Loucy (cell line): ENCODE data around the gene ABCC8.

Experiments used
- H2AFZ ChIP-seq: fragments of 200-600 bp; sonication (generic); 2 replicates; pipeline ENCODE4 v1.6.0; 2016; ENCODE audit warnings: antibody characterized with exemption, mild to moderate bottlenecking, low read length, moderate library complexity
- H3F3A ChIP-seq: fragments of 200-600 bp; 2 replicates; pipeline ENCODE4 v1.6.0; 2016; ENCODE audit warnings: antibody characterized with exemption, low read depth, mild to moderate bottlenecking
- H3K27me3 ChIP-seq: fragments of 200-600 bp; sonication (generic); 2 replicates; pipeline ENCODE4 v1.6.1; 2014; ENCODE audit warnings: low read length, mild to moderate bottlenecking; ENCODE audit not compliant: insufficient read depth, poor library complexity, severe bottlenecking
- H3K36me3 ChIP-seq: fragments of 200-600 bp; sonication (generic); 2 replicates; pipeline ENCODE4 v1.6.1; 2016; ENCODE audit warnings: low read length; ENCODE audit not compliant: insufficient read depth
- H3K4me1 ChIP-seq: fragments of 200-600 bp; sonication (generic); 2 replicates; pipeline ENCODE4 v1.5.1; 2014; ENCODE audit warnings: low read length, mild to moderate bottlenecking; ENCODE audit not compliant: insufficient read depth, poor library complexity, severe bottlenecking
- H3K4me2 ChIP-seq: fragments of 200-600 bp; sonication (generic); 2 replicates; pipeline ENCODE4 v1.6.0; 2014; ENCODE audit warnings: antibody characterized with exemption, low read length, low read depth, mild to moderate bottlenecking; ENCODE audit not compliant: poor library complexity, severe bottlenecking
- H3K4me3 ChIP-seq: fragments of 200-600 bp; sonication (generic); 2 replicates; pipeline ENCODE4 v1.5.1; 2014; ENCODE audit warnings: low read length, mild to moderate bottlenecking, mixed read lengths; ENCODE audit not compliant: poor library complexity, severe bottlenecking
- H3K79me2 ChIP-seq: fragments of 200-600 bp; sonication (generic); 2 replicates; pipeline ENCODE4 v1.6.1; 2014; ENCODE audit warnings: low read length; ENCODE audit not compliant: insufficient read depth
- H3K9ac ChIP-seq: fragments of 200-600 bp; sonication (generic); 2 replicates; pipeline ENCODE4 v1.6.0; 2014; ENCODE audit warnings: mild to moderate bottlenecking, low read depth, low read length, moderate library complexity; ENCODE audit not compliant: poor library complexity, severe bottlenecking
- H3K9me2 ChIP-seq: fragments of 200-600 bp; sonication (generic); replicated peaks from 2 replicates; pipeline ENCODE4 v1.6.1; 2016; ENCODE audit warnings: low read depth, low read length, mixed read lengths
- H3K9me3 ChIP-seq: fragments of 200-600 bp; sonication (generic); 2 replicates; pipeline ENCODE4 v1.6.1; 2014; ENCODE audit warnings: mild to moderate bottlenecking, antibody characterized with exemption, low read length, low read depth; ENCODE audit not compliant: insufficient read depth
- H4K20me1 ChIP-seq: fragments of 200-600 bp; sonication (generic); 2 replicates; pipeline ENCODE4 v1.6.0; 2014; ENCODE audit warnings: antibody characterized with exemption, low read length, mild to moderate bottlenecking; ENCODE audit not compliant: insufficient read depth, poor library complexity, severe bottlenecking
- CTCF ChIP-seq: fragments of 200-600 bp; sonication (generic); conservative IDR thresholded peaks from 2 replicates; pipeline ENCODE4 v1.5.1; 2014; ENCODE audit warnings: mild to moderate bottlenecking, antibody characterized with exemption, low read length
- EZH2phosphoT487 ChIP-seq: fragments of 200-600 bp; IDR thresholded peaks from 2 replicates; pipeline ENCODE4 v1.6.1; 2018; ENCODE audit warnings: antibody characterized with exemption, mild to moderate bottlenecking, moderate library complexity, borderline replicate concordance

Gene ABCC8

GRCh38 chr11:17516551-17517150, 40.0 kb upstream of the ABCC8 start:
- Histone ChIP-seq H3K9me2 (no peaks in the 10 kb centered on the region), H3K79me2 (no peaks in the 10 kb centered on the region), H3K36me3 (no peaks in the 10 kb centered on the region), H3K4me2 (no peak overlapping the region), H2AFZ (no peak overlapping the region), H3K9ac (no peak overlapping the region), H3K27me3 (no peaks in the 10 kb centered on the region), H3F3A (no peaks in the 10 kb centered on the region), H4K20me1 (no peaks in the 10 kb centered on the region), H3K9me3 (no peaks in the 10 kb centered on the region), H3K4me3 (no peak overlapping the region), H3K4me1 (no peaks in the 10 kb centered on the region)
- TF ChIP-seq CTCF (no peak), EZH2phosphoT487 (no peak)

GRCh38 chr11:17515443-17516176, 39.0 kb upstream of the ABCC8 start:
- Histone ChIP-seq H3K79me2 (no peaks in the 10 kb centered on the region), H2AFZ (no peak overlapping the region), H3F3A (no peaks in the 10 kb centered on the region), H4K20me1 (no peaks in the 10 kb centered on the region), H3K9me3 (no peaks in the 10 kb centered on the region), H3K4me1 (no peaks in the 10 kb centered on the region), H3K27me3 (no peaks in the 10 kb centered on the region), H3K9me2 (no peaks in the 10 kb centered on the region), H3K4me3 (no peak overlapping the region), H3K36me3 (no peaks in the 10 kb centered on the region), H3K9ac (no peak overlapping the region), H3K4me2 (no peak overlapping the region)
- TF ChIP-seq EZH2phosphoT487: no peak
- no peak for TF ChIP-seq CTCF

- Histone ChIP-seq H3F3A (no peaks in the 10 kb centered on the region), H4K20me1 (no peaks in the 10 kb centered on the region), H3K9me2 (no peaks in the 10 kb centered on the region), H3K36me3 (no peaks in the 10 kb centered on the region), H3K4me1 (no peaks in the 10 kb centered on the region), H3K4me3 (no peak overlapping the region), H3K27me3 (no peaks in the 10 kb centered on the region), H3K79me2 (no peaks in the 10 kb centered on the region), H2AFZ (no peak overlapping the region), H3K9ac (no peak overlapping the region), H3K4me2 (no peak overlapping the region), H3K9me3 (no peaks in the 10 kb centered on the region)
- TF ChIP-seq EZH2phosphoT487: no peak
- TF ChIP-seq CTCF: no peak
Observed at GRCh38 chr11:17514476-17514875, 37.8 kb upstream of the ABCC8 start.
